GM19043 (cell line): Measurements from ENCODE around the gene CFAP73.

Experiments
- ATAC-seq: cut with Tn5 transposase; IDR thresholded peaks from one replicate; pipeline ENCODE4 v1.9.1; 2021; ENCODE audit warnings: low read depth; ENCODE audit not compliant: unreplicated experiment

The CFAP73 gene

DNA sequence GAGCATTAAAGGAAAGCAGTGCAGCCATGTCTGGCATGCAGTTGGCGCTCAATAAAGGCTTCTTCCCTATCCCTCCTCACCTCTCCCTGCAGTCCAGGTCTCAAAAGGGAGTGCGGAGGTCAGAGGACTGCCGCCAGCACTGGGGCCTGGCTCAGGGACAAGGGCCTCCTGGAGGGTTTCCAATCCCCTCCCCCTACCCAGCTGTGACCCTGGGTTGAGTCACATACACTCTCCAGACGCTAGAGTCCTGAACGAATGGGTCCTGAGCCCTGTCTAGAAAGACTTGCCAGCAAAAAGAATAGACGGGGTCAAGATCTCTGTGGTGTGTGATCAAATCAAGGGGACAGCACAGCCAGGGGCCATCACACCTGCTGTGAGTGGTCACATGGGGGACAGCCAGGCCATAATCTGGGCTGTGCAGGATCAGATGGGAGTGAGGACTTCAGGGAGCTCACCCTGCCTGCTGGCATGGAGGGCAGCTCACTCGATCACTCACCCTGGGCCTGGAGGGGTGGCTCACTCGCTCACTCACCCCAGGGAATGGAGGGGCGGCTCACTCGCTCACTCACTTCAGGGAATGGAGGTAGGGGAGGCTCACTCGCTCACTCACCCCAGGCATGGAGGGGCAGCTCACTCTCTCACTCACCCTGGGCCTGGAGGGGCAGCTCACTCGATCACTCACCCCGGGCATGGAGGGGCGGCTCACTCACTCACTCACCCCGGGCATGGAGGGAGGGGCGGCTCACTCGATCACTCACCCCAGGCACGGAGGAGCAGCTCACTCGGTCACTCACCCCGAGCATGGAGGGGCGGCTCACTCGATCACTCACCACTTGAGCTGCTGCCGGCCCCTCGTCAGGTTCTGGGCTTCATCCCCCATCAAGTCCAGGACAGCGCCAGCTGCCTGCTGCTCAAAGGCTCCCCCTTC is 12.8 kb downstream of the CFAP73 start:
- ATAC-seq = no peak

DNA sequence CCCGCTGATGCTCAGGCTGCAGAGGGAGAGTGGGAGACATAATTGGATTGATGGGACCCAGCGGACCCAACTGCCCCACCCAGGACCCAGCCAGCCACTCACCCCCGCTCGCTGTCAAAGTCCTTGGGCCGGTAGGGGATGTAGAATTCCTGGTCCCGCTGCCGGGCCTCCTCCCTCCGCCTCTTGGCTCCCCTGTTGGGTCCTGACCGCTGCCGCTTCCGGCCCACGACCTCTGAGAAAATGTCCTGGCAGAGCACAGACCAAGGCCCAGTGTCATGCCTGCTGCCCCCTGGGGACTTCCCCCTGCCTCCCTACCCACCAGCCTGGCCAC is 13.5 kb downstream of the CFAP73 start:
- no peak for ATAC-seq

DNA sequence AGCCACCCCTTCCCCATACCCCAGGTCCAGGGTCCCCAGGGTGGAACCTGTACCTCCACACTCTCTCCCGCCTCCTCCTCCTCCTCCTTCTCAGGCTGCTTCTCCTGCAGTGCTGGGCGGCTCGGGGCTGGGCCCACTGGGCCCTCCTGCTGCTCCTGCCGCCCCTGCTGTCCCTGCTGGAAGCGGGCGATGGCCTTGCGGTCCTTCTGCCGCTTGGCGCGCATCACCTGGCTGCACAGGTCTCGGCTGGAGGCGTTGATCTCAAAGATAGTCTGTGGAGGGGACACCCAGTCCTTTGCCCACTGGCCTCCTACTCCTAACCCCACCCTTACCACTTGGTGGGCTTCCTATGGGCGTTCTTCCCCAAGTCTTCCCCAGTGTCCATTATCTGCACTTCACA is 14.5 kb downstream of the CFAP73 start:
- no peak for ATAC-seq

DNA sequence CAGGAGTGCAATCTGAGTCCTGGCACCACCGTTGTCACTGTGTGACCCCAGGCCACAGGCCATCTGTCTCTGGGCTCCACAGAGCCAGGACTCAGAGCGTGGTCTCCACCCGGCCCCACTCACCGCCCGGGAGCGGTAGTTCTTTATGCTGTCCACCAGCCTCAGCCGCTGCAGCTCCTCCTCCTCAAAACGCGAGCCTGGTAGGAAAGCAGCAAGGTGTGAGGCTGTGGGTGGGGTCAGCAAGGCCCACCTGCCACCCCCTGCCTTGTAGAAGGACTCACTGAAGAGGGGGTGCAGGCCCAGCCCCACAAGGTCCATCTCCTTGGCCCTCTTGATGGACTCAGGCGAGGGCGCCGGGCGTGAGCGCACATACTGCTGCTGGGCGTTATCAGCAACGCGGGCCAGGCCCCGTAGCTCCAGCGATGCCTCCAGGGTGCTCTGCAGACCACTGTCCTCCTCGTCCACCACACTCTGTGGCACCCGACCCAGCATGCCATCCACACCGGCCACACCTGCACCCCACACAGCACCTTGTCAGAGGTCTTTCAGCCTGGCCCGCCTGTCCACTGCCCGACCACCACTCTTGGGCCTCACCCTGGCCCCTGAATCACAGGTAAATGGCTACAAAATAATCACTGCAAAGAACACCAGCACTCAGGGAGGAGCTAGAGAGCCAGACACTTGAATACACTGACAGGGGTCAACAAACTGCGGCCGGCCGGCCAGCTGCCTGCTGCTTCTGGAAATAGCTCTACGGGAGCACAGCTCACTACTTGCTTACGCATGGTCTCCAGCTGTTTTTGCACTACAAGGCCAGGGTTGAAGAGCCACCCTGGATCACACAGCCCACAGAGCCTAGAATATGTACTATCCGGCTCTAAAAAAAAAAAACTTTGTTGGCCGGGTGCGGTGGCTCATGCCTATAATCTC is 16.3 kb downstream of the CFAP73 start:
- ATAC-seq = no peak

DNA sequence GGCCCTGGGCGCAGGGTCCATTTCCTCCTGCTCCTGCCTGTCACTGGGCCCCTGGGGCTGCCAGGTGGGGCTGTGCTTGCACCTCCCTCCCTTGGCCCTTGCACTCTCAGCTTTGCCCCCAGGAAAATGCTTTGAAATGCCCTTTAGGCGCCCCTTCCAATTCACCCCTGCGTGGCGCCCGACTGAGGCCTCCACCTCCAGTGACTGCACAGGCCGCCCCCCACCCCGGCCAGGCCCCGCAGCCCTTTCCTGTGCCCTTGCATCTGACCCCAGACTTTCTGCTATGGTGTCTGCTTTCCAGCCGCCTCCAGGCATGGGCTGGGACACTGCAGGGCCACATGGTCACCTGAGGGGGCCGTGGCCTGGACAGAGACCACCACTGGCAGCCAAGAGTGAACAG is 18.3 kb downstream of the CFAP73 start:
- no peak for ATAC-seq

DNA sequence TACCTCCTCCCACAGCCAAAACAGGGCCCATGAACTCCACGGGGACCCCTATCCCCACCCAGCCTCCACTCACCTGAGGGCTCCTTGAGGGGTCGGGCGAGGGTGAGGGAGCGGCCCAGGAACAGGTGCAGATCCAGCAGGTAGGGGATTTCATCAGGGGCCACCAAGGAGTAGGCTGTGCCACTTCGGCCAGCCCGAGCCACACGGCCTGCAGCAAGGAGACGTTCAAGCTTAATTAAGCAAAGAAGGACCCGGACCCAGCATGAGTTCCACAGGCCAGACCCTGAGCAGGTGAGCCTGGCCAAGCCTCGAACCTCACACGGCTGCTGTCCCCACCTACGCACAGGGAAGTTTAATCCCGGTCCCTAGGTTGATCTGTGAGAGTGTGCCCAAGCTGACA is 20.2 kb downstream of the CFAP73 start:
- no peak for ATAC-seq

DNA sequence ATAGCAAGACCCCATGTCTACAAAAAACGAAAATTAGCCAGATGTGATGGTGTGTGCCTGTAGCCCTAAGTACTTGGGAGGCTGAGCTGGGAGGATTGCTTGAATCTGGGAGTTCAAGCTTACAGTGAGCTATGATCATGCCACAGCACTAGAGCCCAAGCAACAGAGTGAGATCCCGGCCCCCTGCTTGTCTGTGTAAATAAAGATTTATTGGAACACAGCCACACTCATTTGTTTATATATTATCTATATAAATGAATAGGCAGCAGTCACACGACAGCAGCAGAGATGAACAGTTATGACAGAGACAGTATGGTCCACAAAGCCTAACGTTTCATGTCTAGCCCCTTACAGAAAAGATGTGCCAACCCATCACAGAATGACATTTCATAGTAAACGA is 20.9 kb downstream of the CFAP73 start:
- ATAC-seq = no peak

DNA sequence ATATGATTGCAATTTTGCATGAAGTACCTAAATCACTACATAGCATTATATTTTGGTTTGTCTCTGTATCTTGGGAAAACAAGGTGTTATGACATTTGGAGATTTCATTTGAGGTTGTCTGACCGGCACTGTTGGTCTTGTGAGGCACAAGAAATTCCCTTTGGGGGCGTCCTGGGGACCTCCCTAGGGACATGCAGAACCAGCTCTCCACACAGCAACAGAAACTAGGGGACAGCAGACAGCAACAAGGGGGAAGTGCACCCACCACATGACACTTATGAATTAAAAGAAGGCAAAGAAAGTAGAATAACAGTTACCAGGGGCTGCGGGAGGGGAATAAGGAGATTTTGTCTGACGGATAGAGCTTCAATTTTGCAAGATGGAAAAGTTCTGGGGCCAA is 21.4 kb downstream of the CFAP73 start:
- no peak for ATAC-seq

DNA sequence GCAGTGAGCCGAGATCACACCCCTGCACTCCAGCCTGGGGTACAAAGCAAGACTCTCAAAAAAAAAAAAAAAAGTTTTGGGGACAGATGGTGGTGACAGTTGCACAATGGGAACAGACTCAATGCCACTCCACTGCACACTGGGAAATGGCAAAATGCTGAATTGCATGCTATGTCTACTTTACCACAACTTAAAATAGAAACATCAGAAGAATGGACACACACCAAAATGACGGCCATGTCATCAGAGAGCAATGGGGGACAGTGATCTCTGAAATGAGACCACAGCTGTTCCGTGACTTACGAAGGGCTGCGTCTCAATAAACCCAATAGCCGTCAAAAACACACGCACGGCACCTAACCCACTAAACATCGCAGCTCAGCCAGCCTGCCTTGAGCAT is 22.0 kb downstream of the CFAP73 start:
- no peak for ATAC-seq

DNA sequence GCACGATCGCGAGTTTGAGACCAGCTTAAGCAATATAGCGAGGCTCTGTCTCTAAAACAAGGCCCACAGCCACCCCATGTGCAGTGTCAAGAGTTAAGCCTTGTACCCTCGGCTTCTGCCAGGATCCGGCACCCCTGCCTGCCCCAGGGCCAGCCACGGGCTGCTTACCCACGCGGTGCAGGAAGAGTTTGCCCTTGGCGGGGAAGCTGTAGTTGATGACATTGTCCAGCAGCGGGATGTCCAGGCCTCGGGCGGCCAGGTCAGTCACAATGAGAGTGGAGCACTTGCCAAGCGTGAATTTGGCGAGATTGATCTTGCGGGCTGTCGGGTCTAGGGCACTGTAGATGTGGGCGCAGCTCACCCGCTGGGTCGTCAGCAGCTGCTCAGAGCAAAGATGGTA is 22.7 kb downstream of the CFAP73 start:
- ATAC-seq = no peak

DNA sequence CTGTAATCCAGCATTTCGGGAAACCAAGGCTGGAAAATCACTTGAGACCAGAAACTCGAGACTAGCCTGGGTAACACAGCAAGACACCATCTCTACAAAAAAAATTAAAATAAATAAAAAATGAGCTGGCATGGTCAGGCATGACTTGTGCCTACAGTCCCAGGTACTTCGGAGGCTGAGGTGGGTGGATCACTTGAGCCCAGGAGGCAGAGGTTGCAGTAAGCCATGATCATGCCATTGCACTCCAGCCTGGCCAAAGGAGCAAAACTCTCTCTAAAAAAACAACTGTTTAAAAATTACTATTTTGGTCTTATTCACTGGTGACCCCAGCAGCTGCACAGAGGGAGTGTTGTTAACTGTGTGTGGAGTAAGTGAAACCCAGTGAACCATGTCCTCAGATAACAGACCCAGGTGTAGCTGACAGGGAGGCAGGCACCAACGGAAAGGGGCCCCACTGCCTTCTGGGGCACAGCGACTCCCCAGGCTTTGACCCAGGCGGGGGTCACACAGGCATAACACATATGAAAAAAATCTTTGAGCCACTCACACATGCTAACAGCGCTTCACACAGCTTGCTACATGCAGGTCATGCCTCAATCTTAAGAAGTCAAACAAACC is 23.7 kb downstream of the CFAP73 start:
- peak; percentile 82 for ATAC-seq

DNA sequence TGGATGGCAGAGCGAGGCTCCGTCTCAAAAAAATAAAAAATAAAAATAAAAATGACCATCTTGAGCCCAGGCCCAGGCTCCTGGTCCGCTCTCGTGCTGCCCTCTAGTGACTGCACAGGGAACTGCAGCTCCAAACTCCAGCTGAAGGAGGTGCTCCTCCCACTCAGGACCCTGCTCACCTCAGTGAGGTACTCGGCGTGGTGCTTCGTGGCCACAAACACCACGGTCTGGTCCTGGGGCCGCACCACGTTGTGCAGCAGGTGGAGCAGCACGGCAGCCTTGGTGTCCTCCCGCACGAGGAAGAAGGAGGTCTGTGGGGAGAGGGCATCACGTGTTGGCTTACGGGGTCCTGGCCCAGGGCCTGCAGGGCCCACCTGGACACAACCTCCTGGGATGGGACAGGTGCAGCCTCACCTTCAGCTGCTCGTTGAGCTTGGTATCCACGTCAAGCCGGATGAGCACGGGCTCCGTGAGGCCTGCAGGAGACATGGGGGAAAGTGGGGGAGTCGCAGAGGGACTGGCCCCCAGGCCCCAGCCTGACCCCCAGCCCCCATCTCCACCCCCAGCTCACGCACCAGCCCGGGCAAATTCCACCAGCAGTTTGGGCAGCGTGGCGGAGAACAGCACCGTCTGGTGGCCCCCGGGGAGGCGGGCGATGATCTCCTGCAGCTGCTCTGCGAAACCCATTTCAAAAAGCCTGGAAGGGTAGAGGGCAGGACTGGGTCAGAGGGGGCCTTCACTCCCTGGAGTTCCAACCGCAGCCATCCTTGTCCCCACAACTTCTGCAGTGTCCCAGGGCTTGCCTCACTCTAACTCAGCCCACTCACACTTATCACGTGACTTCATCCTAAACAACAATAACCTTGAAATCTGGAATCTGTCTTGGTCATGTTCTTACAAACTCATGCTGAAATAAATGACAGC is 25.2 kb downstream of the CFAP73 start:
- no peak for ATAC-seq

DNA sequence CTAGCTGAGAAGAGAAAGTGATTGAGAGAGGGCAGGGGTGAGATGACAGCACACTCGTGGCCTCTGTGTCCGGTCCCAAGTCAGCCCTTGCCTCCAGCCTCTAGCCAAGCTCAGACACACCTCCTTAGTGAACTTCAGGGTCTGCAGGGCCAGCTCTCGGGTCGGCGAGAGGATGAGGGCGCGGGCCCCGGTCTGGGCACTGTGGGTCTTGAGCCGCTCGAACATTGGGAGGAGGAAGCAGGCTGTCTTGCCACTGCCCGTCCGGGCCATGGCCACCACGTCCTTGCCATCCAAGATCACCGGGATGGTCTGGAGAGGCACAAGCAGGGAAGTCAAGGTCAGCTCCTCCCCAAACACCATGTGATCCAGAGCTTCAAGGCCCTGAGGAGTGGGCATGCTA is 29.5 kb downstream of the CFAP73 start:
- ATAC-seq = no peak

DNA sequence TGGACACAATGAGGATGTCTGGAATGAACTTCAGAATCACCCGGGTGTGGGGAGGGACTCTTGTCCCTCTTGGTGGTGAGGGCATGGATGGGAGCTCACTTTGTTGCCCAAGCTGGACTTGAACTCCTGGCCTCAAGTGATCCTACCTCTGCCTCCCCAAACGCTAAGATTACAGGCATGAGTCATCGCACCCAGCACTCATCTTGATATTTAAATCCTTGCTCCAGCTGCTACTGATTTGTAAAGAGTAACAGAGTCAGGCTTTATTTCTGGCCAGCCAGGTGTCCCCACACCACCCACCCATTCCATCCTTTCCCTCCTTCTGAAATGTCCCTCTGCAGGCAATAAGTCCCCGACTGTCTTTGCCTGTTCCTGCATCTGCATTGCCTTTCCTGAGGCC is 30.8 kb downstream of the CFAP73 start:
- ATAC-seq = no peak

DNA sequence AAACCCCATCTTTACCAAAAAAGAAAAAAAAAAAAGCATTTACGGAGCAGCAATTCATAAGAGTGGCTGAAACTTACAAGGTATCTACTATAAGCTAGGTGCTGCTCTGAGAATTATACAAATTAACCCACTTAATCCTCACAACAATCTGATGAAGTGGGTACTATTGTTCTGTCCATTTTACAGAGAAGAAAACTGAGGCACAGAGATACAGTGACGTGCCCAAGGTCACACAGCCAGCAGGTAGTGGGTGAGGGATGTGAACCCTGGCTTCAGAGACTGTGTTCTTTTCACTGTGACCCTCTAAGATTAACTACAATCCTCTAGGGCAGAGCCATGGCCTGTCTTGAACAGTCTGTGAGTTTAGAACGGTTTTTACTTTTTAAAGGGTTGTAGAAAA is 32.5 kb downstream of the CFAP73 start:
- no peak for ATAC-seq

DNA sequence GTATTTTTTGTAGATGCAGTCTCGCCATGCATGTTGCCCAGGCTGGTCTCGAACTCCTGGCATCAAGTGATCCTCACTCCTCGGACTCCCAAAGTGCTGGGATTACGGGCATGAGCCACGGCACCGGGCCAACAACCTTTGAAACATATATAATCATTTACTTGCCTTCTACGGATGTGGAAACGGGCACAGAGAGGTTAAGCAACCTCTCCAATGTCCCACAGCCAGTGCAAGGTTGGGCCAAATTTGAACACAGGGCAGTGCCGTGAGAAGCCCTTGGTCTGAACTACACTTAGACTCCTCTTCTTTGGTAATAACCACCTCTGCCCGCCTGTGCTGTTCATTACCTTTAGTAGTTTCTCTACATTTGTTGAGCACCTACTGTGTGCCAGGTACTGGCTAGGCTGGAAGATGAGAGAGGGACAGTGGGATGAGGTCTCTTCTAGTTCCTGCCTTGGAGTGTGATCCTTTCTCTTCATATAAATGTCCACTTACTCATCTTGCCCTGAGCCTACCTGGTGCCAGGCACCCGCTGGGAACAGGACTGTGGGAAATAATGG is 33.6 kb downstream of the CFAP73 start:
- no peak for ATAC-seq

DNA sequence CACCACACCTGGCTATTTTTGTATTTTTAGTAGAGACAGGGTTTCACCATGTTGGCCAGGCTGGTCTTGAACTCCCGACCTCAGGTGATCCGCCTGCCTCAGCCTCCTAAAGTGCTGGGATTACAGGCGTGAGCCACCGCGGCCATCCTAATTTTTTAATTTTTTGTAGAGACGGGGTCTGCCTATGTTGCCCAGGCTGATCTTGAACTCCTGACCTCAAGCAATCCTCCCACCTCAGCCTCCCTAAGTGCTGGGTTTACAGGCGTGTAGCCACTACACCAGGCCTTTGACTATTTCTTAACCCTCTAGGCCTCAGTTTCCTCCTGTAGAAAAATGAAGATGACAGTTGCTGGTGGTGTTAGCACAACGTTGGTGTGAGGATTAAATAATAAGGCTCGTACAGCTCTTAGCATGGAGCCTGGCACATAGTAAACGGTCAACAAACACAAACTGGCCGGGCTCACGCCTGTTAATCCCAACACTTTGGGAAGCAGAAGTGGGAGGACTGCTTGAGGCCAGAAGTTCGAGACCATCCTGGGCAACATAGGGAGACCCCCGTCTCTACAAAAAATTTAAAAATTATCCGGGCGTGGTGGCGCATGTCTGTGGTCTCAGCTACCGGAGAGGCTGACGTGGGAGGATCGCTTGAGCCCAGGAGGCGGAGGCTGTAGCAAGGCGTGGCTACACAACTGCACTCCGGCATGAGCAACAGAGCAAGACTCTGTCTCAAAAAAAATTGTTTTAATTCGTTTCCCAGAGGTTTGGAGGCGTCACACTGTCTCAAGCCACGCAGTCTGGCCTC is 34.8 kb downstream of the CFAP73 start:
- ATAC-seq = peak; percentile 38

DNA sequence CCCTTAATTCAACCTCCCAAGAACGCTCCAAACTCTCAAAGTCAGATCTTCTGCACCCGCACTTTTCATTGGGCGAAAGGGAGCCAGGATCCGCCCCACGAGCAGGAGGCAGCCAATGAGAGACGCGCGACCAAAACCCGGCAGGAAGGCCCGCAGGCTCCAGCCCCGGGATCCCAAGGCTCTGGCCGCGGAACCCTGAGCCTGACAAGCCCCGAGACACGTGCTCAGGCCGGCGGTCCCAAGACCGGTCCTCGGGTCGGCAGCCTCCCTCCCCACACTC is 35.3 kb downstream of the CFAP73 start:
- ATAC-seq = peak; percentile 74
